Fibroblast of the conjunctiva (primary cell): ENCODE results near the gene DNPEP.
"Not testable (repeated sequence)": the region's sequence is repeated elsewhere in the genome, so short reads cannot be mapped to it uniquely, and the experiment has no call there.

Experiments
- DNase-seq: peaks from one replicate; pipeline ENCODE4 v3.0.0-alpha.2; 2010; ENCODE audit warnings: low read depth

The DNPEP gene

DNA sequence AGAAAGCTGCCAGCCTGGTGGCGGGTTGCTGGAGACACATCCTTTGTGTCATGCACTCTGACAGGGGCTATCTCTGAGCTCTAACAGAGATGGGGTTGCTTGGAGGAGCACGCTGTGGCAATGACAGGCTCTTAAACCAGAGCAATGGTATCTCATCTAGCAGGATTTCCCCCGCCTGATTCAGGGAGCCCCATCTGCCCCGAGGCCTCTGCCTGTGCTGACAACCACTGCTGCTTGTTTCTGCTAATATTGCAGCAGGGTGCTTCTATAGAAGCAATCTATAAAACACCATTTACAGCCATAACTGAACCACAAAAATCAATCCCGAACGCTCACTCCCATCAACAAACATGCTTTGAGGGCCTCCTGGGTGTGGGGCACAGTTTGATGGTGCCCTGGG lies 12.8 kb upstream of the DNPEP start:
- DNase-seq = no peak

DNA sequence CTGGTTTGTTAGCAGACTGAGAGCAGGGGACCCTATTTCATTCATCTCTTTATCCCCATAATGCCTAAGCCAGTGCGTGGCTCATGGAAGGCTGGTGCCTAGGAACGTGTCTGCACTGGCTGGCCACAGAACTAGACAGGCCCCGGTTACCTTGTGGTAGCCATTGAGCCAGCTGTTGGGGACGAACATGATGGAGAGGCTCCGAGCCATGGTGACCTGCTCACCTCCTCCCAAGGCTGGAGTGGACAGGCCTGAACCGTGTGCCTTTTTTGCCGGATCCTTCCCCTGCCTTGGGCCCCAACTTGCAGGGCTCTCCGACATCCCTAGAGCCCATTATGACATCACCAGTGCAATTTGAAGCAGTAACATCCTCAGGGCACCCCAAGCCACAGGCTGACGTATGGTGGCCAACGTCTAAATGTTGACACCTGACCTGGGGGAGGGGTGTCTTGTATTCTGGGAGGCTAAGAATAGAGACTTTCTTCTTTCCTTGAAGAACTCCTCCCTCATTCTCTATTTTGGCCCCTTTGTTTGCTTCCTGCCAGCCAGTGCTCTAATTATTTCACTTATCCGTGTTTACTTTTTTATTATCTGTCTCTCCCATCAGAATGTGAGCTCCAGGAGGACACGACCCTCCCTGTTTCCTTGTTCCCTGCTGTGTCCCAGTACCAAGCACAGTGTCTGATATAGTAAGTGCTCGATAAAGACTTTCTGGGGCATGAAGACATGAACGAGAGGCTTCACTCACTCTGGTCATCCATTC lies 12.2 kb upstream of the DNPEP start:
- no peak for DNase-seq

DNA sequence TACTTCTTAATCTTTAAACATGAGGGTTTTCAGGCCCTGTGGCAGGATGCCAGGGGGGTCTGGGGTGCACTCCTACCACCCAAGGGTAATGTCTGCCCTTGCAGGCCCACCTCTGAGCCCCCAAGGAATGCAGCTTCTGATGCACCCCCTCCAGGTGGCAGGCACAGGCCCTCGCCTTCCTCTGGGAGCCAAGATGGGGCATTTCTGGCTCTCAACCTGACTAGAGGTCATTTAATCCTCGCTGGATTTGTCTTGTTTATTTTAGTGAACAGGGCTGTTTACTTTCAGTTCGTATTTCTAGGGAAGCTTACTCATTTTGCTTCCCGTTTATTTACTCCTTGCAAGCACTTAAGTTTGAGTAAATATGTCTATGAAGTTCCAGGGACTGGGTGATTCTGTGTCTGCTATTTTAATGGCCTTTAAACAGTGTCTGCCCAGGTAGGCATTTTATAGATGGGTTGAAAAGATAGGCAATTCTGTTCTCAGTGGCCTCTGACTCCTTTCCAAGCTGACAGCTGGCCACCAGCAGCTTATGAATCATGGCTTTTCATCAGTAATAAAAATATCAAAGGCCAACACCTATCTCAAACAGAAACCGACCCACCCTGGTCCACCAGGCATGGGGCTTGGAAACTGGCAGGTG lies 11.1 kb upstream of the DNPEP start:
- DNase-seq = no peak

DNA sequence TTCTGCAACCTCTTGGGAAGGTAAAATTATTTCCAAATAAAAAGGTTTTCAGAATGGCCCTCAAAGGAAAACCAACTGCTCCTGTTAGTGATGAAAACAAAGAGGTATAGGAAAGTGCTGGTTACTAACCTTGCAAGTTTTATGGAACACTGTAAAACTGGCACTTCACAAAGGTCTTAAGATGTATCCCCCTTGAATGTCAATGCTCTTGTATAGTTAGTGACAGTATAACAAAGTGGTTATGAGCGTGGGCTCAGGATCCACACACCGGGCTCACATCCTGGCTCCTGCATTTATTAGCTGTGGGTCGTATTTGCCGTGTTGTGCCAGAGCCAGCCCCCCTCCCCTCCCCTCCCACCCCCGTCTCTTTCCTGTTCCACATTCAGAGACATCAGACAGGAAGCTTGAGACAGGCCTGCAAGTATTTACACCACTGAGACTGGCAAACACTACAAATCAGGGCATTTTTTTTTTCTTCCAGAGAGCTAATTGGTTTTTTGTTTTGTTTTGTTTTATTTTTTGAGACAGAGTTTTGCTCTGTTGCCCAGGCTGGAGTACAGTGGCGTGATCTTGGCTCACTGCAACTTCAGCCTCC lies 9.2 kb upstream of the DNPEP start:
- DNase-seq = no peak

DNA sequence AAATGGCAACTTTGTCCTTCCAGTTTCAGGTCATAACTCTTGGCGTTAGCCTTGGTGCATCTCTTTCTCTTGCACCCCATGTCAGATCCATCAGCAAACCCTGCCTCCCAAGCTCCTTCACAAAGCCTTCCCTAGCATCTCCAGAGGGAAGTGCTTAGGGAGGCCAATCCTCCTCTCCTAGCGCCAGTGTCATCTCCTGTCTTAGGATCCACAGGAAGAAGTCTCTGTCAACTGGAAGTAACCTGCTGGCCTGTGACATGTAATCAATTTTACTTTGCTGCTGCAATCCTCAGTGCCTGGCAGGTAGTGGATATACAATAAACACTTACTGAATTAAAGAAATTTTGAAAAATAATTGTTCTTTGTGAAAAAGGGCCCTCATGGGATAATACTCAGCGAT lies 7.9 kb upstream of the DNPEP start:
- no peak for DNase-seq

DNA sequence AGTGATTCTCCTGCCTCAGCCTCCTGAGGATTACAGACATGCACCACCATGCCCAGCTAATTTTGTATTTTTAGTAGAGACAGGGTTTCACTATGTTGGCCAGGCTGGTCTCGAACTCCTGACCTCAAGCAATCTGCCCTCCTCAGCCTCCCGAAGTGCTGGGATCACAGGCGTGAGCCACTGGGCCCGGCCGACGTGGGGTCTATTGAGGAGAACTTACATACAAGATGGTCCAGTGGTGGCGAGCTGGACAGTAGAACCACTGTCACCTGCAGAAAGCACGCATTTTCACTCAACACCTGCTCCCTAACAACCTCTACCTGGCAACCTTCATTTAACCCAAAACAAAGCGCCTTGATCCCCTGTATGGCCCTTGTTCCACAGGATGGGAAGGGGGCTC lies 7.3 kb upstream of the DNPEP start:
- not testable (repeated sequence) for DNase-seq

DNA sequence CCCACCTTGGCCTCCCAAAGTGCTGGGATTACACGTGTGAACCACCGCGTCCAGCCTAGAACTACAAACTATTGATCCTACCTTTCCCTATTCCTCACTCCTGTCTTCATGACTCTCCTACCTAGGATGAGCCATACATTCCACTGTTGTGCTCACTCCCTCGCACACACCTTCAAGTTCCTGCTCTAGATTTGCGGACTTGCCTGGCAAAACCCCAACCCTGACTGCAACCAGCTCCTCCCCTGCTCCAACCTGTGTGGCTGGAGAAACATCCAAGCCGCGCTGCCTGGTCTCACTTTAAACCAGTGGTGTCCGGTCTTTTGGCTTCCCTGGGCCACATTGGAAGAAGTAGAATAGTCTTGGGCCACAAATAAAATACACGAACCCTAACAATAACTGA lies 5.0 kb upstream of the DNPEP start:
- no peak for DNase-seq

DNA sequence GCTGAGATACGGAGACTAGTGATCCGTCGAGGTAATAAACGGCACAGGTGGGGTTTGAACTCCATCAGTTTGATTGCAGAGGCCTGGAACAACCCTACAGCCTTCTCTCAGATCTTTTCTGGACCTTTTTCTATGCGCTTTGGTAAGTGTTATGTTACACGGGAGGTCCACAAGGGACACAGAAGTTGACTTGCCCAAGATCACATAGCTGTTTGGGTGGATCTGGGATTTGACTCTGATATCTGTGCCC lies 1.1 kb upstream of the DNPEP start:
- DNase-seq = no peak

DNA sequence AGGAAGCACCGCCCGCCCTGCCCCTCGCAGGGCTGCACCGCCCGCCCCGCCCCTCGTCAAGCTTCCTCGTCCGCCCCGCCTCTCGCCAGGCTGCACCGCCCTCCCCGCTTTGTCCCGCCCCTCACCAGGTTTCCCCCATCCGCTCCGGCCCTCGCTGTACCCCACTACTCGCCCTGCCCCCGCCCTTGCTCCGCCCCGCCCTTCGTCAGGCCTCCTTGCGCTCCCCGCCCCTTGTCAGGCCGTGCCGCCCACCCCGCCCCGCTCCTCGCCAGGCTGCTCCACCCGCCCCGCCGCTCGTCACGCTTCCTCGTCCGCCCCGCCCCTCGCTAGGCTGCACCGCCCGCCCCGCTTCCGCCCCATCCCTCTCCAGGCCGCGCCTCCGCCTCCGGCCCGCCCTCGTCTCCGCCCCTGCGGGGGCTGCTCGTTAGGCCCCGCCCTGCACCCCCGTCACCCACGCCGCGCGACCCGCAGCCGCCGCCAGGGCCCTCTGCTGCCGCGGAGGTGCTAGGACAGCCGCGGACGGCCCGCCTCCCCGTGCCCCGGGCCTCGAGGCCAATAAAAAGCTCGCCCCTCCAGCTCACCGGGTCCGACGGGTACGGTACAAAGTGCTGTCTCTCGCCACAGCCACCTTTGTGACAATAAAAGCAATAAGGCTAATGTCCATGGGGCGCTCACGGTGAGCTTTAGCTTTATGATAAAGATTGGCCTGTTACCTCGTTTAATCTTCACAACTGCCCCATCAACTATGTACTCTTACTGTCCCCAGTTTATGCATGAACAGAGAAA lies 602 bp upstream of the DNPEP start:
- peak; percentile 92 for DNase-seq

DNA sequence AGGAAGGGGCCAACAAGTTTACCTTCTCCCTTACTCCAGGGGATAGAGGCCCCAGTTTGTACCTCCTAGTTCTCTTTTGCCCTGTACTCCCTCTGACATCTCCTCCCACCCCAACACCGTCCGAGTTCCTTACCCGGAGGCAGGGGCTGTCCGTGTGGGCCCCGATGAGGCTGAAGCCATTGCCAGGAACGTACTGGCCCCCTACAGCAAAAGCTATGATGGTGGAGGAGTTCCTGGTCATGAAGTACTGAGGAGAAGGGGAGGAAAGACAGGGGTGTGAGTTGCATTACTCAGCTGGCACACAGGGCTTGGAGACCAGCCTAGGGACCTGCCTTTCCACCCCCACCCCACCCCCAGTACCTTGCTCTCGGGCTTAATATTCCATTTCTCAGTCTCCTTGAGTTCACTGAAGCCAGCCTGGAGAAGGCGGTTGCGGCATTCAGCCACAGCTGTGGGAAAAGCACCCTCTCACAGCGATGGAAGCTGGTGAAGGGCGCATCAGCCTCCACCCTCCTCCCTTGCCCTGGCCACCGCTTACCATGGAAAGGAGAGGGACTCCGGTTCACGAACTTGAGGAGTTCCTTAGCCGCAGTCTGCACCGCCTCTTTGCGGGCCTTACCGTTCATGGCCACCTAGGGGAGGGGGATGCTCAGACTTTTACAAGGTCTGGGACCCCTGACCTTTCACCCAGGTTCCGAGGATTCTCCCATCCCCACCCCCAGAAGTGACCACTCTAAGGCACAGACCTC lies 1.0 kb downstream of the DNPEP start:
- DNase-seq = no peak

DNA sequence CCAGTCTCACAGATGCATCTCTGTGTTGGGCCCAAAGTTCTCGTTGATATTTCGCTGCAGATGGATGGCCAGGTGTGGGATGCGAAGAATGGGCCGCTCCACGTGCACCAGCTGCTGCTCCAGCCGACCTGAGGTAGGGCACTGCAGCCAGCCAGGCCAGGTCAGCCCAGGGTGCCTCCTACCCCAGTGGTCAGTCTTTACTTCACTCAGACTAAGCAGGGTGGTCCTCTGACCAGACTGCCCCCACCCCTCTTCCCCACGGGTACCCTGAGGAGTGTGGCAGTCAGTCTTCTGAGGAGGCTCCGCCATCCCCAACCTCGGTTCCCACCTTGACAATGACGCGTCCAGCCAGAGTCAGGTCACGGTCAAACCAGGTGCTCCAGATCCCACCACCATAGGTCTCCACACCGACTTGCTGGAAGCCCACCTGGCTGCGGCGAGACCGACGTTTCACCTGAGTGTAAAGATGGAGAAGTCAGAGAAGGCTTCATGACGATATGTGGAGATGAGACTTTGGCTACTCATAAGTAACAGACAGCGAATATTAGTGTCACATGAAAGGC lies 1.7 kb downstream of the DNPEP start:
- no peak for DNase-seq

DNA sequence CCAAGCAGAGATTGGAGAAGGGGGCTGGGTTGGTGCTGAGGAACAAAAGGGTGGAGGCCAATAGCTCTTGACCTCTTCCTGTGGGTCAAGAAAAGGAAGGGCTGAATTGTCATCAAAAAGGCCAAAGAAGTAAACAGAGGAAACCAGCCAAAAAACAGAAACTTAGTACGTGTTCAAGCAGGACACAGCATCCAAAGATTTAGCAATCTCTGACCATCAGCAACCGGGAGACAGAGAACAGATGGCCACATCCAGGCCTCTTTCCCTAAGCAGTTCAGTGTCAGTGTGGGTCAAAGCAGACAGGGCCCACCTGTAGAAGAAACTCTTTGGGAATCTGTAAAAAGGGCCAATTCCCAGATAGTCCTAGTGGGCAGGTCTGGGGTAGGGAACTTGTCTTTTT lies 2.9 kb downstream of the DNPEP start:
- no peak for DNase-seq

DNA sequence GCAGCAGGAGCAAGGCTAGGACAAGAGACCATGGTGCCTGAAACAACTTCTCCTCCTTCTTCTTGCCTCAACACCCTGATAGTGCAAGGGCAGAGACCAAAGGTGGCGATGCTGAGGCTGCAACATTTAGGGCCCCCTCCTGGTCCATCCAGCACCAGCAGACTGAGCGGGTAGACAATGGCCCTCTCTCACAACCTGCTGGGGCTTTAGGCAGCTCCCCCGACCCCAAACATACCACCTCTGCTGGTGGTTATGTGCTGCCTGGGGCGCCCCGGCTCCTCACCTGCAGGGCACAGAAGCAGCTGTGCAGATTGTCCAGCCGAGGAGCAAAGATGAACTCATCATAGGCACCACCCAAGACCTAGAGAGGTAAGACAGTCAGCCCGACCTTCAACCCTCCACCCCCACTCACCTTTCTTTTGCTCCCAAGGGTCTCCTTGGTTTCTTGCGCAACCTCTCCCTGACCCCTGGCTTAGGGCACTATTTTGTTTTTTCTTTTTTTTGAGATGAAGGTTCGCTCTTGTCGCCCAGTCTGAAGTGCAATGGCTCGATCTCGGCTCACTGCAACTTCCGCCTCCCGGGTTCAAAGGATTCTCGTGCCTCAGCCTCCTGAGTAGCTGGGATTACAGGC lies 3.5 kb downstream of the DNPEP start:
- DNase-seq = no peak

DNA sequence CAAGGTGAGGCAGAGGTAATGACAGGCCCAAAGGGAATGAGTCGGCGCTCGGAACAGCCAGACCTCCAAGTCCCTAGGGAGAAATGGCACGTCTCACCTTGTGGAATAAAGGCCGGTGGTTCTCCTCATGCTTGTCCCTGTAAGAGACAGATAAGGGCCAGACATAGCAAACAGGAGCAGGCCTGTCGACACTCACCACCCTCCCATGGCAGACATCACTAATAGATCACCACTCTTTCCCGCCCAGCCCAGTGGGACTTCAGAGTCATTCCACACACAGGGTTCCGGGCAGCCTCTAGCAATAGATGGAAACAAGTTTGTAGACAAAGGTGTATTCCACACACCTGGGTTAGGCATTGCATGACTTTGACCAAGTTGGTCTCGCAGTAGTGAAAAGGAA lies 6.3 kb downstream of the DNPEP start:
- no peak for DNase-seq

DNA sequence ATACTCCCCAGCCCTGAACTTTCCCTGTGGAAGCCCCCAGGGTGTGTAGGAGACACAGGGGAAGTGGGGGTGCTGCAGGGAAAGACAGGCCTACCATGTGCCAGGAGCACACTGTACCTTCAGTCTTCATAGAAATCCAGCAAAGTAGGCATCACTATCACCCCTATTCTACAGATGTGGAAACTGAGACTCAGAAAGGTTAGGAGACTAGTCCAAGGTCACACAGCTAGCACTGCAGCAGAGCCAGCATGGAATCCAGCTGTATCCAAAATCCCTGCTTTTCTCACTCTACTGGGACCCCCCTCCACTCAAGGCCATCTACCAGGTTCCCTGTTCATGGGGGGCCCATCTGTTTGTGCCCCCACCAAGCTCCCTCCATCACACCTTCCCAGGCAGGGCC lies 6.8 kb downstream of the DNPEP start:
- DNase-seq = no peak

DNA sequence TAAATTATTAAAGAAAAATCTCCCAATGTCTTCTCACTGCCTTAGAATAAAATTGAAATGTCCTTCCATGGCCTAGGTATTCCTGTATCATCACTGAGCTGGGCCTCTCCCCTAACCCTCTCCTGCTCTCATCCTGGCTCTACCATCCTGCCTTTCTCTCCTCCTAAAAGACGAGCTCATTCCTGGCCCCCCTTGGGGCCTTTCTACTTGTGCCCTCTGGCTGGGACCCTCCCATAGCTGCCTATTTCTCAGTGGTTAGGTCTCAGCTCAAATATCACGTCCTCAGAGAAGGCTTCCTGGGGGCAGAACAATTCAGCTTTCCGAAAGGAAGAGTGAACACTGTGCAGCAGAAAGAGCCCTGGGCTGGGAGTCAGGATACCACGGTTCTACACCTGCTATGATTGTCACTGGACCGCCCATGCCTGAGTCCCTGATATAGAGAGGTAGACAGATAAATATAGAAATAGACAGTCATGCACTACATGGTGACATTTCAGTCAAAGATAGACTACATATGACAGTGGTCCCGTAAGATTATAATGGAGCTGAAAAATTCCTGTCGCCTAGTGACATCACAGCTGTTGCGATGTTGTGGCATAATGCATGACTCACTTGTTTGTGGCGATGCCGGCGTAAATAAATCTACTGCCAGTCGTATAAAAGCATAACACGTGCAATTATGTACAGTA lies 9.4 kb downstream of the DNPEP start:
- DNase-seq = no peak

DNA sequence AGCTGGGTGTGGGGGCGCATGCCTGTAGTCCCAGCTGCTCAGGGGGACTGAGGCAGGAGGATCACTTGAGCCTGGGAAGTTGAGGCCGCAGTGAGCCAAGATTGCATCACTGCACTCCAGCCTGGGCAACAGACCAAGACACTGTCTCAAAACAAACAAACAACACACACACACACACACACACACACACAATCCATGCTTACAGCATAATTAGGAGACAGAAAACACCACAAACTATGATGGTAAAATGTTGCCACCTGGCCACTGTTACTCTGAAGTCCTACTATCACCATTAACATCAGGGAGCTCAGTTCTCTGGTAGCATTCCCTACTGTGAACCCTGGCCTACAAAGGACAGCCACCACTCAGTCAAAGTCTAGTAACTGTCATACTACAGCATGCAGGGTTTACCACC lies 18.3 kb downstream of the DNPEP start:
- peak; percentile 63 for DNase-seq

DNA sequence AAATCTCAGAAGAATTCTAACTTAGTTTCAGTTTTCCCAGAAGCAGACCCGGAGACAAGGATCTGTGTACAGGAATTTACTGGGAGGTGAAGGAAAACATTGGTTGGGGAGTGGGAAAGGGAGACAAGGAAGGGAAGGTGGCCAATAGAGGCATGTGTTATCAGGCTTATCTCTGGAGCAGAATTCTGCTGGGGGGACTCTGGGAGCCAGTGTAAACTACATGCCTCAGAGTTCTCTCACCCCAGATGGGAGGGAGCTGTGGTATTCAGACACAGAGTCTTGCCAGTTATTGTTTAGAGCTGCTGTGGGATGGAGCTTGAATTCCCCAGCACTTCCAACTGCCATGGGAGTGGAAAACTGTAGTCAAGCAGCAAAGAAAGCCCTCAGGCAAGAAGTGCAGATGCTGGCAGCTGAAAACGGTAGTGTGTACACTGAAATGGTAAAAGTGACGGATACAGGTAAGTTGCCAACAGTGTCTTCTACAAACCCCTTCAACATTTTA lies 19.0 kb downstream of the DNPEP start:
- peak; percentile 66 for DNase-seq

DNA sequence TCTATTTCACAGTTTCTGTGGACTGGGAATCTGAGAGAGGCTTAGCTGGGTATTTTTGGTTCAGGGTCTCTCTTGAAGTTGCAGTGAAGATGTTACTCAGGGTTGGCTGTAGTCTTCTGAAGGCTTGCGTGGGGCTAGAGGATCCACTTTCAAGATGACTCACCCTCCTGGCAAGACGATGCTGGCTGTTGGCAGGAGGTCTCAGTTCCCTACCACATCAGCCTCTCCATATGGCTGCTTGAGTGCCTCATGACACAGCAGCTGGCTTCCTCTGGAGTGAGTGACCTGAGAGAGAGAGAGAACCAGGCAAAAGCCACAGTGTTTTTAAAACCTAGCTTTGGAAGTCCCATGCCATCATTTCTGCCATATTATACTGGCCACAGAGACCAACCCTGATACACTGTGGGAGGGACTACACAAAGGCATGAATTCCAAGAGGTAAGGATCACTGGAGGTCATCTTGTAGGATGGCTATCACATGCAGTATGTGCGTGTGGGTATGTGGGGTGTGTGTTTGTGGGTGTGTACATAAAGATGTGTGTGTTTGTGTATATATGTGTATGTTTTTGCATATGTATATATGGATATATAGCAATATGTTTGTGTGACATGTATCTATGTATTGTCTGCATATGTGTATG lies 25.1 kb downstream of the DNPEP start:
- DNase-seq = peak; percentile 94

DNA sequence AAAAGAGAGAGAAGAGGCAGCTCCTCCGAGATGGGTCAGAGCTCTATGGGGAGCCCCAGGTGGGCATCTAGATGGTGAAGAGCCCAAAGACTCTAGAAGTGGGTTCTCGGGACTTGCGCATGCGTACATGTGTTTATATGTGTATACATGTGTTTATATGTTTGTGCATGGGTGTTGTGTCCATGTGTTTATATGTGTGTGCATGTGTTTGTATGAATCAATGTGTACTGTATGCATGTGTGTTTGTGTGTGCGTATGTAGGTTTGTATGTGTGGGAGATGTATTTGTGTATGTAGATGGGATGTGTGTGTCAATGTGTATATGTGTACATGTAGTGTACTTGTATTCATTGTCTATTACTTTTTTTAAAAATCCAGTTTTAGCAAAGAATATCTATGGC lies 25.6 kb downstream of the DNPEP start:
- no peak for DNase-seq
